SK-N-SH (cell line): ENCODE data around the gene AKAP6.

Source experiments
- CHD2 ChIP-seq: fragments of 150-350 bp; IDR thresholded peaks from 2 replicates; pipeline ENCODE4 v1.6.1; 2018; ENCODE audit warnings: low read length; ENCODE audit not compliant: partially characterized antibody
- CTCF ChIP-seq: fragments of 200-600 bp; sonication (generic); IDR thresholded peaks from 2 replicates; pipeline ENCODE4 v1.6.1; 2017; ENCODE audit warnings: antibody characterized with exemption, mild to moderate bottlenecking, moderate library complexity
- EP300 ChIP-seq, 2 experiments: IDR thresholded peaks; 2 replicates each; pipeline versions ENCODE4 v1.4.0 to v1.6.1; 2012; ENCODE audit warnings: borderline replicate concordance in 1 of 2, low read depth in 1 of 2, low read length in 1 of 2
- EZH2phosphoT487 ChIP-seq: fragments of 200-600 bp; sonication (generic); IDR thresholded peaks from 2 replicates; pipeline ENCODE4 v1.6.1; 2017; ENCODE audit warnings: low read depth, mixed run types, mild to moderate bottlenecking, antibody characterized with exemption, moderate library complexity, borderline replicate concordance
- FOXM1 ChIP-seq: IDR thresholded peaks from 2 replicates; pipeline ENCODE4 v1.4.0; 2012; ENCODE audit warnings: low read depth, mild to moderate bottlenecking
- GABPA ChIP-seq: IDR thresholded peaks from 2 replicates; pipeline ENCODE4 v1.4.0; 2012; ENCODE audit warnings: low read depth, mild to moderate bottlenecking
- POLR2AphosphoS5 ChIP-seq: IDR thresholded peaks from 2 replicates; pipeline ENCODE4 v1.6.1; 2012; ENCODE audit warnings: low read depth, low read length
- TF ChIP-seq, protein P1 (sequence below): IDR thresholded peaks from 2 replicates; pipeline ENCODE4 v1.6.1; 2012; ENCODE audit warnings: mild to moderate bottlenecking, low read depth, low read length, moderate library complexity
- TF ChIP-seq, protein P2 (sequence below): fragments of 150-350 bp; IDR thresholded peaks from 2 replicates; pipeline ENCODE4 v1.6.1; 2017; ENCODE audit warnings: antibody characterized with exemption, low read length, low read depth, borderline replicate concordance

DNA sequence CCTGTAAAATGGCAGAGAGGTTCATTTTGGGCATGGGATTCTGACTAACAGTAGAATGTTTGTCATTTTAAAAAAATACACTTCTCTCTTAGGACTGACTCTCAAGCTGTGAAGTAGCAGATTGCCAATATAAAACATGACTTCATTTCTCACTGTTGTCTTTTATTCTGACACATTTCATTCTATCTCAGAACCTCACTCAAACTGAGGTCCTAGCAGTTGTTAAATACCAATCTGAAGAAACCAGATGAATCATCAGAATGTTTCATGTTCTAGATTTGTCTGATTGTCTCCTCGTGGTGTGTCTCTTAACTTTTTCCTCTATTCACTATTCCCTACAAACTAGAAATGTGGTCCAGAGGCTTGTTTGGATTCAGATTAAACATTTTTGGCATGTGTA, 333.1 kb downstream of the AKAP6 start:
- TF ChIP-seq CTCF: no peak
- no peak for TF ChIP-seq EZH2phosphoT487
- TF ChIP-seq, protein P1, sequence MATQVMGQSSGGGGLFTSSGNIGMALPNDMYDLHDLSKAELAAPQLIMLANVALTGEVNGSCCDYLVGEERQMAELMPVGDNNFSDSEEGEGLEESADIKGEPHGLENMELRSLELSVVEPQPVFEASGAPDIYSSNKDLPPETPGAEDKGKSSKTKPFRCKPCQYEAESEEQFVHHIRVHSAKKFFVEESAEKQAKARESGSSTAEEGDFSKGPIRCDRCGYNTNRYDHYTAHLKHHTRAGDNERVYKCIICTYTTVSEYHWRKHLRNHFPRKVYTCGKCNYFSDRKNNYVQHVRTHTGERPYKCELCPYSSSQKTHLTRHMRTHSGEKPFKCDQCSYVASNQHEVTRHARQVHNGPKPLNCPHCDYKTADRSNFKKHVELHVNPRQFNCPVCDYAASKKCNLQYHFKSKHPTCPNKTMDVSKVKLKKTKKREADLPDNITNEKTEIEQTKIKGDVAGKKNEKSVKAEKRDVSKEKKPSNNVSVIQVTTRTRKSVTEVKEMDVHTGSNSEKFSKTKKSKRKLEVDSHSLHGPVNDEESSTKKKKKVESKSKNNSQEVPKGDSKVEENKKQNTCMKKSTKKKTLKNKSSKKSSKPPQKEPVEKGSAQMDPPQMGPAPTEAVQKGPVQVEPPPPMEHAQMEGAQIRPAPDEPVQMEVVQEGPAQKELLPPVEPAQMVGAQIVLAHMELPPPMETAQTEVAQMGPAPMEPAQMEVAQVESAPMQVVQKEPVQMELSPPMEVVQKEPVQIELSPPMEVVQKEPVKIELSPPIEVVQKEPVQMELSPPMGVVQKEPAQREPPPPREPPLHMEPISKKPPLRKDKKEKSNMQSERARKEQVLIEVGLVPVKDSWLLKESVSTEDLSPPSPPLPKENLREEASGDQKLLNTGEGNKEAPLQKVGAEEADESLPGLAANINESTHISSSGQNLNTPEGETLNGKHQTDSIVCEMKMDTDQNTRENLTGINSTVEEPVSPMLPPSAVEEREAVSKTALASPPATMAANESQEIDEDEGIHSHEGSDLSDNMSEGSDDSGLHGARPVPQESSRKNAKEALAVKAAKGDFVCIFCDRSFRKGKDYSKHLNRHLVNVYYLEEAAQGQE: no peak
- TF ChIP-seq EP300 (IDR thresholded peaks at IDR 0.05; ENCODE audit: borderline replicate concordance in 1 of 2, low read depth in 1 of 2, low read length in 1 of 2): no peak
- TF ChIP-seq, protein P2, sequence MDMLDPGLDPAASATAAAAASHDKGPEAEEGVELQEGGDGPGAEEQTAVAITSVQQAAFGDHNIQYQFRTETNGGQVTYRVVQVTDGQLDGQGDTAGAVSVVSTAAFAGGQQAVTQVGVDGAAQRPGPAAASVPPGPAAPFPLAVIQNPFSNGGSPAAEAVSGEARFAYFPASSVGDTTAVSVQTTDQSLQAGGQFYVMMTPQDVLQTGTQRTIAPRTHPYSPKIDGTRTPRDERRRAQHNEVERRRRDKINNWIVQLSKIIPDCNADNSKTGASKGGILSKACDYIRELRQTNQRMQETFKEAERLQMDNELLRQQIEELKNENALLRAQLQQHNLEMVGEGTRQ: no peak
- TF ChIP-seq POLR2AphosphoS5: no peak
- no peak for TF ChIP-seq GABPA
- TF ChIP-seq FOXM1: no peak
- TF ChIP-seq CHD2: no peak
